GM18861 (cell line): ENCODE data around the gene HAUS8.

Source experiments
- ATAC-seq: cut with Tn5 transposase; IDR thresholded peaks from one replicate; pipeline ENCODE4 v1.9.1; 2021; ENCODE audit not compliant: unreplicated experiment

The HAUS8 gene

GRCh38 chr19:17001603-17002183 is 73.6 kb downstream of the HAUS8 start:
- ATAC-seq = no peak
